GM19099 (cell line): ENCODE results near the gene PTPRD.

Source experiments
- POLR2A ChIP-seq: IDR thresholded peaks from 3 replicates; pipeline ENCODE4 v1.6.1; 2011; ENCODE audit warnings: low read depth; ENCODE audit not compliant: insufficient read length; ENCODE audit errors: extremely low read depth

Gene PTPRD

DNA sequence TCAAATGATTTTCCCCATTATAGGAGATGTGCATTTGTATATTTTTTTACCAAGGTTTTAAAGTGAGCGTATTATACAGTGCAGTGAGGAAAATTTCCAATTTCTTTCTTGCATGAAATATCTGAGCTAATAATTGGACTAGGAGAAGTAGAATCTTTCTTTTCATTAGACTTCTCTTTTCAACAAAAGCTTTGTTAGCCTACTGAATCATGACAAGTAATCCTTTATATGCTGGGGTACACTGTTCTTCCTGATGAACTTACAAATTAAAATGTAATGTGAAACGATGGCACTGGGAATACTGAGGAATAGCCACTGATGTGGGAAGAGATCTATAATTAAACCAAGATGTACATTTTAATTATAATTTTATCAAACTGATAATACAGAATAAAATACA lies 829.6 kb downstream of the PTPRD start:
- no peak for TF ChIP-seq POLR2A

DNA sequence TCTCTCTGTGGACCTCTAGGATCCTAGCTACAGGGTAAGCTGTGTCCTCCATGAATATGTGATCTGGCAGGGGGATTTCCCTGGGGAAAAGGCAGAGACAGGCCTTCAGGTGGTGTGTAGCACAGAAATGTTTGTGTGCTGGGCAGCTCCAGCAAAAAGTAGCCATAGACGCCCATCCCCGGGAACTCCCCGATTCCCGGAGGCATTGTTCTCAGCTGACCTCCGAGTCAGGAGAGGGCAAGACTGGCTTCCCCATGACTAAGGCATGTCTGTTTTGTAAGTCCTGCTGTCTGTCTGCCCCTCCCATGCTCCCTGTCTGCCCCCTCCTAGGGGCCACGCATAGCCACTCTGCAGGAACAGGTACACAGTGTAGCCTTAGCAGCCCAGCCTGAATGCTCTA lies 834.5 kb downstream of the PTPRD start:
- TF ChIP-seq POLR2A: no peak

DNA sequence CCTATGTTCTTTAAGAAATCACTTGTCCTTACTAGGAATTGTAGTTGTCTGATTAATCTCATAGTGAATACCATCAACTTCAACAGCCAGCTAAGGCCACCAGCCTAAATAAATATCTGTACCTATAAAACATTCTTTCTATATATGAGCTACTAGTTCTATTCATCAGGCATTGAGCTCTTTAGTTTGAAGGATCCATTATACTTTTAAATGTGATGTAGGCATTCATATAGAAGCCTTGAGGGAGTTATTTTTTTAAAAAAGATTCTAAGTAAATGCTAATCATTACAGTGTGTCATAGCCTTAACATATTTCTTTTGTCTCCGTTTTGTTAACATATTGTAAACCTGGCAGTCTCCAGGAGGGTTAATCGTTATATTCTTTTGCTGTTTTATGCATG lies 838.3 kb downstream of the PTPRD start:
- TF ChIP-seq POLR2A: no peak

DNA sequence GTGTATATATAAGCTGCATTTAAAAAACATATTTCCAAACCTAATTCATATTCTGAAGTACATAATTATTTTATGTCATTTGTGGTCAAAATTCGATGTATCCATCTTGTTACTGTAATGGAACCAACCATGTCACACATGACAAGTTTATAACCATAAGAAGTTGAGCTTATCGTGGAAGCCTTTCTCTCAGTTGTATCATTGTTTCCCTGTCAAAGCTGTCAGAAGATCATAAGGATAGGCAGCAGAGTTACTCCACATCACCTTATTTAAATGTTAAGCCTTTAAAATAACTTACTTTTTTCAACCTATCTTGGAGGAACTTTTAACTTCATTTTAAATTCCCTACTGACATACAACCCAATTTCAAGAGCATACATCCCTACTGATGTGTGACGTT lies 841.5 kb downstream of the PTPRD start:
- no peak for TF ChIP-seq POLR2A

DNA sequence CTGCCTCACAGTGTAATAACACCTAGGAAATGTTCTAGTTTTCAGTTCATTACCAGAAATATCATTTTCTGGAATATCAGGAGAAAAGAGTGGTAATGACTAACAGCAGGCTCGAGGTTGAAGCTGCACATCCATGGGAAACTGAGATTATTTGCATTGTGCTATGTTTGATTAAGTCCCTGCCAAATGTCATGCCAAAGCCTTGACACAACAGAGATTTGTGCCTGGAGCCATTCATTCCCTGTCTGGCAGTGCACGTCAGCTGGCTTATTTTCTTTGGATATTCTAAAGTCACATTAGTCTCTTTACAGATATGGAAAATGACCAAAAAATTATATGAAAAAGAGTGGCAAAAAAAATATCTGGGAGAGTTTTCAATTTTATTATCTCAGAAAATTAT lies 848.0 kb downstream of the PTPRD start:
- no peak for TF ChIP-seq POLR2A

DNA sequence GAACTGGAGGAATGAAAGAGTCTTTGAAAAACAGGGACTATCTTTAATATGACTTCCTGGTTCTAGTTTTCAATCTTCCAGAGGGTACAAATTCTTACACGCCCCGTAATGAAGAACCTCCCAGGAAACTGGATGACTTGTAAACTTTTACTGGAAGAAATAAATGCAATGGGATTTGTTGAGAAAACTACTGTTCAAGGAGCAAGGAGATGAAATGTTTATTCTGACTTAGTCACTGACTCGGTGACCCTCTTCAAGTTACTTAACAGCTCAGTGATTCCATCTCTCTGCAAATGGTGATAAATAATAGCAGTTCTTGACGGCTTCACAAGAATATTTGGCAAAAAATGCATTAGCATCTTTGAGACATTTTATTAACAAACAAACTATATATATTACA lies 858.6 kb downstream of the PTPRD start:
- no peak for TF ChIP-seq POLR2A

DNA sequence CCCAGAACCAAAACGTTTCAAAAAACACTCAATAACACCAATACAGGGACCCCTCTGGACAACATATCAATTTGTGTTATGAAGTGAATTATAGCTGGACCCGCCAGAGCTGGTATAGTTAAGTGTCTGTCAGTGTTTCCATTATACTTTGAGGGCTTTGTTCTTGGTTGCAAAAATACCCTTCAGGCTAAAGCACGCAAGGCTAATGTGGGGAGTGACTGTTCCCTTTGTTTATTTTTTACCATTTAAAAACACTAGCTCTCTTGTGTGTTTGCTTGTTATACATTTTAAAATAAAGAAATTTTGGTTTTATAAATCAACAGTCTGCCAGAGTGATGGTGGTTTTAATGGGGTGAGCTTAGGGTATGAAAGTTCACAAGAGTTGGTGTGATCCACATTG lies 859.5 kb downstream of the PTPRD start:
- TF ChIP-seq POLR2A: no peak

DNA sequence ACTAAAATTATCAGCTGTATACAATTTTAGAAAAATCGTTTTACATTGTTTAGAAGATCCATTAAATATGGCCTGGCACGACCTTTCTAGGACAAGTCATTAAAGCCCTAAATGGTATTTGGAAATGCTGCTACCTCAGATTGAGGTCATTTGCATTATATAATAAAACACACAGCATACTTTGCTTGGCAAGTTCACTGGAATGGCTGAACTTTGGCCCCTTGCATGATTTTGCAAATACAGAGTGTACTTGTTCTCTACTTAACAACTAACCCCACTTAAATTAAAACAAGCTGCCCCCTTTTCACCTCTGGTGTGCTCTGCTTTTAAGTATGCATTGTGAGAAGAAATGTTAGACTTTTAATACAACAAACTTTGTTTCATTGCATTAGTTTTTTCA lies 860.1 kb downstream of the PTPRD start:
- no peak for TF ChIP-seq POLR2A

DNA sequence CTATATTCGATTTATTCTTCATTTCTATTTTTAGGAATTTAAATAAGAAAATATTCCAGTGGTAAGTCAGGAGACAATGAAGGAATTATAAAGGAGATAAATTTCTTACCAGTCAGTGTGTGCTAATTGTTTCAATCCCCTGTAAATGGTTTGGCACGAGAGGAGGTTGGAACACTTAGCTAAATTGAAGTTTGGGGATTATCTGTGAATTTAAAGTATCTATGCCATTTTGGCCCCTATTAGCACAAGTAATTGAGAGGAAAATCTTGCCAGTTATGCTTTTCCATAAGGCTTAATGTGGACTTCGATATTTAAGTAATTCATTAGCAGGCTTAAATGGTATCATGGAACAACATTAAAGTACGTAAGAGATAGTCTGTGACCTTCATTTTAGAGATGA lies 860.8 kb downstream of the PTPRD start:
- no peak for TF ChIP-seq POLR2A

DNA sequence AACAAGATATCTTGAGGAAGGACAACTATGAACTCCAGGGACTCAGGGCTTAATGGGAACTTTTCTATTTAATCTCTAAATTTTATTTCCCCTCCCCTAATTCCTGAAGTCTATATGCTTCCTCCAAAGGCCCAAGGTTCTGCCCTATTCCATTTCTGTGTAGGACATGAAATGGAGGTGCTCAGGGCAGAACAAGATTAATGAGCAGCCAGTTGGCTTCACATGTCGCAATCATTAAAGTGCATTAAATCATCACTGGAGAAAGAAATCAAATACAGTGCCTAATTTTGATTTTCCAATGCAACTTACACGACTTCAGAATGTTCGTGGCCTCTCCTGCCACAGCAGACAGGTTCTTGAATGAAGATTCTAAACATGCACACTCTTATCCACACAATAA lies 862.1 kb downstream of the PTPRD start:
- no peak for TF ChIP-seq POLR2A

DNA sequence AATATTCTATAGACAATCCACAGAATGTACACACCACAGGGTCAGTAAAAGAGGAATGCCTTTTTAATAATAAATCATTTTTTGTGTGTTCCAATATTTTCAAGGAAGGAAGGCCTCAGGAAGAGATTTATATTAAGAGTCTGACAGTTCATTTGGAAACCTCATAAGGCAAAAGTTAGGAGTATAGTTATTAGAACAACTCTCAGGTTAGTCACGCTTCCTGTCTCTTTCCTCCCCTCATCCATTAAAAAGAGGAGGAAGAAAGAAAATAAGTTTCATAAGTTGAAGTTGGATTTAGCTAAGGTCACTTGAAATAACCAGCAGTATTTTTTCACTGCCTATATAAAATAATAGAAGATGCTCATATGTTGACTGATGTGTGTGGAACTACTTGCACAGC lies 863.2 kb downstream of the PTPRD start:
- no peak for TF ChIP-seq POLR2A

DNA sequence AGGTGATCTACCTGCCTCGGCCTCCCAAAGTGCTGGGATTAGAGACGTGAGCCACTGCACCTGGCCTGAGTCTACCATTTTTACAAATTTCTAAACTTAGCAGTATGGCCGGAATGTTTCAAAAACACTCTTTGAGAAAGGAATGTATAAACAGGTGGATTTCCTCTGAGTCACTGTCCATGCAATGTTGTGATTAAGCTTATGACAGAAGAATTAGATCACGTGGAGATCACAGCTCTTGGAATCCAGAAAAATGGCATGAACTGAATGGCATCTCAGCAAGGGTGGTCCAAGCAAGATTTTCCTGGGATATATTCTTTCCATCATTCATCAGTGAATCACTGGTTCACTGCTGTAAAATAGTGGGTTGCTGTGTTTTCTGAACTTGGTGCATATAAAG lies 865.0 kb downstream of the PTPRD start:
- TF ChIP-seq POLR2A: no peak

DNA sequence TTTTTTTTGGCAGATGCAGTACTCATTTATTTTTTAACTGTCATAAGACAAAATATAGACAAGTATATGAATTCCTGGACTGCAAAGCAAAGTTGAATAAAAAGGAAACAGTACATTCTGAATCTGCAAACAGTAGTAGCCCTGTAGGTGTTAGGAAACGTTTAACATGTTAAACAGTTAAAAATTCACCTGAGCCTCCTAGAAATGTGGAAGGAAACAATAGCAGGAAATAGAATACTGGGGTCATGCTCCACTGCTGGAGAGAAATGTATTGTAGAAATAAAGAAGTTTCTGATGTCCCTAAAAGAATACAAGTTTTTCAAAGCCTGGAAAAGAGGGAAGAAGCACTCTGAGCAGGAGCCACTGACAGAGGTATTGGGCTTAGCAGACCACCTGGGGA lies 866.0 kb downstream of the PTPRD start:
- TF ChIP-seq POLR2A: no peak

DNA sequence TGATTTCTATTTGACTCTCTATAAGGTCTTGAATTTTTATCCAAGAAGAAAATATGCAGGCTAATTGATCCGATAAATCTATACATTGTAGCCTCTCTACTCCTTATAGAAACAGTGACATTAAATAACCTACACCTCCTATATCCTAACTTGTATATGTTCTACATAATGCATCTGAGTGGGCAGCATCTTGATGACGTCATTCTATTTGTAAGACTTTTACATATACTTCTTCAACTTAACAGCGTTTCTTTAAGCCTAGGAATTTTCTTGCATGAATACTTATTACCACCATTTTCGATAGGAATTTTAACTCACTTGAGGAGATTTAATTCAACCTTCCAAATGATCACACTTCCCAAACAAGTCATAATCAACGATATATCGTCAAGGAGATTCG lies 869.0 kb downstream of the PTPRD start:
- TF ChIP-seq POLR2A: no peak

DNA sequence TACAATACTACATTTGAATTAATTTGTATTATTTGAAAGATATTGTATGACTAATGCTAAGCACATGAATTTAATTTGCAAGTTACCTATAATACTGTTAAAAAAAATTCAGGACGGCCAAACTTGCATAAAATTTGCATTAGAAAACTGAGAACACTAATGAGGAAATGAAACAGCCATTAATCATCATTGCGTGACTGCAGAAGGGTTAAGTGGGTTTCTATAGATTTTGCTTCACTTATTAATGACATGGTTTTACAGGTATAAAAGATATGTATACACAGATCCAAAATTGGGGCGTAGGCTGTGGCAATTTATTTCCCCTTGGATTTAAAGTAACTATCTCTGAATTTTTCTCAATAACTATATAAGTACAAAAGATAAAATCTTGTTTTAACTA lies 882.6 kb downstream of the PTPRD start:
- no peak for TF ChIP-seq POLR2A

DNA sequence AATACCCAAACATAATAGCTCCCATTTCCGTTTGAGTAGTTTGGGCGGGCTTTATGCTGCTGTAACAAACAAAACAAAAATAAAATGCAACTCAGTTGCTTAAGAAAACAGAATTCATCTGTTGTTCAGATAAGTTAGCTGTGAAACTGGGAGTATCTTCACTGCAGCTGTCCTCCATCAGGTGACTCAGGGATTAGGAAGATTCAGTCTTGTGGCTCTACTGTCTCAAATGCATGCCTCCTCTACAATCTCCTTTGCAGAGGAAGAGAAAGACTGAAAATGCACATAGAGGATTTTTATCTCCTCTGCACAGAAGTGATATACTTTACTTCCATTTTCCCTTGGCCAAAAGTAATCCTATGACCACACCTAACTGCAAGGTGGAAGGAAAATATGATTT lies 883.7 kb downstream of the PTPRD start:
- TF ChIP-seq POLR2A: no peak

DNA sequence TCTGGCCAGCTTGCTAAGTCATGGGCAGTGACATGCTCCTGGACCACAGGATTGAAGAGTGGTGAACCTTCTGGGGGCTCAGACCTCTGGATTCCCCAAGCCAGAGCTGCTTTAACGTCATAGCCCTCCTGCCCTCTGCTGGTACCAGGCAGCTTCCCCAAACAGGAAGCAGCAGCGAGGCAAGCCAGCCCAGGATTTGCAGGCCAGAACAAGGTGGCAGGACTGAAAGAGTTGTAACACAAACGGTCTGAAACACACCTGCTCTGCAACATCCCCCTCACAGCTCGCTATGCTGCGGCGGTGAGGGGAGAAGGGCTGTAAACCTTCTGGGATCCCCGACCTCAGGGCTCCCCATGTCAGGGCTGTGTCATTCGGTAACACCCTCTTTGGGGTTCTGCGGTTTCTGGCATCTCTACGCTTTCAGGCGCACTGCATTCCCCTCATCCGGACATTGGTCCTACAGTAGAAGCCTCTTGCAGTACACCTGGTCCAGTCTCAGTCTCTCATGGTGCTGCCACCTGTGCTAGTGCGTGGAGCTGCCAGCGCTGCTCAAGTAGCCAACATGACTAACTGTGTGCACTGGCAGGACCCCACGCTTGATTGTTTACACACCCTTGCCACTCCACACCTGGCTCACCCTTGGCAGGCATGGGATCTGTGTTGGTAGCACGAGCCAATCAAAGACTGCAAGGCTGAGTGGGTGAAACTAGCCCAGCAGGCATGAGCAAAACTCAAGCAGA lies 893.3 kb downstream of the PTPRD start:
- TF ChIP-seq POLR2A: no peak
